GM06990 (cell line): ENCODE data around the gene CDH12.

ENCODE experiments used
- DNase-seq: peaks from one replicate; pipeline ENCODE4 v3.0.0-alpha.2; 2011; ENCODE audit not compliant: insufficient read length; ENCODE audit errors: extremely low read depth
- H3K27me3 ChIP-seq: replicated peaks from 2 replicates; pipeline ENCODE4 v1.6.0; 2011; ENCODE audit warnings: low read length; ENCODE audit not compliant: control insufficient read depth, insufficient read depth
- H3K36me3 ChIP-seq: 2 replicates; pipeline ENCODE4 v1.5.1; 2011; ENCODE audit warnings: low read length; ENCODE audit not compliant: control insufficient read depth, insufficient read depth
- H3K4me3 ChIP-seq: replicated peaks from 2 replicates; pipeline ENCODE4 v1.5.1; 2011; ENCODE audit warnings: low read depth, mild to moderate bottlenecking, control low read depth, low read length
- CTCF ChIP-seq: IDR thresholded peaks from 2 replicates; pipeline ENCODE4 v1.5.1; 2011; ENCODE audit warnings: low read length, control low read depth, mild to moderate bottlenecking, inconsistent platforms; ENCODE audit not compliant: insufficient read depth, poor library complexity, severe bottlenecking

The CDH12 gene

GRCh38 chr5:22594491-22594890 is 258.7 kb downstream of the CDH12 start:
- Histone ChIP-seq H3K27me3 (no peaks in the 10 kb centered on the region), H3K36me3 (no peaks in the 10 kb centered on the region), H3K4me3 (no peak overlapping the region)
- TF ChIP-seq CTCF = no peak
- no peak for DNase-seq

GRCh38 chr5:22593592-22593991 is 259.6 kb downstream of the CDH12 start:
- Histone ChIP-seq H3K27me3 (no peaks in the 10 kb centered on the region), H3K4me3 (no peak overlapping the region), H3K36me3 (no peaks in the 10 kb centered on the region)
- no peak for DNase-seq
- no peak for TF ChIP-seq CTCF

- no peak for DNase-seq
- H3K27me3 ChIP-seq = no peaks in the 10 kb centered on the region
- no peak for TF ChIP-seq CTCF
- H3K4me3 ChIP-seq = no peak overlapping the region
- no peaks in the 10 kb centered on the region for H3K36me3 ChIP-seq
Observed at GRCh38 chr5:22591461-22591860, 261.7 kb downstream of the CDH12 start.

- no peaks in the 10 kb centered on the region for H3K36me3 ChIP-seq
- TF ChIP-seq CTCF = no peak
- no peaks in the 10 kb centered on the region for H3K27me3 ChIP-seq
- no peak for DNase-seq
- no peak overlapping the region for H3K4me3 ChIP-seq
Observed at GRCh38 chr5:22590677-22591268, 262.4 kb downstream of the CDH12 start.

GRCh38 chr5:22577711-22578110 is 275.4 kb downstream of the CDH12 start:
- Histone ChIP-seq H3K27me3 (no peaks in the 10 kb centered on the region), H3K4me3 (no peak overlapping the region), H3K36me3 (no peaks in the 10 kb centered on the region)
- no peak for DNase-seq
- no peak for TF ChIP-seq CTCF

- TF ChIP-seq CTCF = no peak
- DNase-seq = no peak
- no peaks in the 10 kb centered on the region for H3K36me3 ChIP-seq
- no peaks in the 10 kb centered on the region for H3K27me3 ChIP-seq
- no peak overlapping the region for H3K4me3 ChIP-seq
Observed at GRCh38 chr5:22577006-22577405, 276.1 kb downstream of the CDH12 start.
